Erythroblast (primary cell): Measurements from ENCODE around the gene F11.

Source experiments
- GATA1 ChIP-seq: IDR thresholded peaks from 2 replicates; pipeline ENCODE4 v1.6.1; 2011; ENCODE audit warnings: low read depth, mild to moderate bottlenecking, control low read depth, low read length, moderate library complexity
- POLR2A ChIP-seq: IDR thresholded peaks from 2 replicates; pipeline ENCODE4 v1.6.1; 2011; ENCODE audit warnings: mild to moderate bottlenecking, low read length

DNA sequence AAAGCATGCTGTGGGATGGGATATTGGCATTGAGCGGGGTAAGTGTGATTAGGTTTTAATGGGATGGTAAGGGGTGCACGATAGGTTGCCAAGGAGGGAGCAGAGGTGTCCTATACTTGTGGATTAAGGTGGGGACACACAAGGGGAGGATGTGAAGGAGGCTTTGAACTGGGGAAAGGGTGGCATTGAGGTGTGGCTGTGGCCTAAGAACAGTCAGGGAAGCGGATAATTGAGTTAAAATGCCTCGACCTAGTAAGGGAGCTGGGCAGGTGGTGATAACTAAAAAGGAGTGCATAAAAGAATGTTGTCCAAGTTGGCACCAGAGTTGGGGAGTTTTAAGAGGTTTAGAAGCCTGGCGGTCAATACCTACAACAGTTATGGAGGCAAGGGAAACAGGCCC lies 21.2 kb upstream of the F11 start:
- TF ChIP-seq POLR2A (no peak), GATA1 (no peak)
